Muscle of leg (tissue), 11 donors: ENCODE data around the gene PRMT7. TPM values are rescaled to one million over a fixed set of nuclear protein-coding genes. Genes with fewer than 3 reads are reported as not detected.

Experiments
- DNase-seq: peaks from one replicate; pipeline ENCODE4 v3.0.0; 2013
- H3K27ac ChIP-seq: one replicate; pipeline ENCODE4 v1.5.1; 2013; ENCODE audit warnings: mild to moderate bottlenecking, low read length, control low read depth
- H3K27me3 ChIP-seq: one replicate; pipeline ENCODE4 v1.6.1; 2013; ENCODE audit warnings: low read length; ENCODE audit not compliant: control insufficient read depth, insufficient read depth
- H3K36me3 ChIP-seq: one replicate; pipeline ENCODE4 v1.6.1; 2013; ENCODE audit warnings: low read length; ENCODE audit not compliant: control insufficient read depth, insufficient read depth
- H3K4me1 ChIP-seq: one replicate; pipeline ENCODE4 v1.6.1; 2013; ENCODE audit warnings: low read length; ENCODE audit not compliant: control insufficient read depth, insufficient read depth
- H3K4me3 ChIP-seq: one replicate; pipeline ENCODE4 v1.5.1; 2013; ENCODE audit warnings: low read length, control low read depth
- H3K9me3 ChIP-seq: replicated peaks from 2 replicates; pipeline ENCODE4 v1.6.1; 2013; ENCODE audit warnings: low read depth, low read length; ENCODE audit not compliant: control insufficient read depth
- WGBS: methylation state at CpG from one replicate; pipeline ENCODE4 v1.1.5; 2013; ENCODE audit warnings: missing lambda C conversion rate; ENCODE audit not compliant: insufficient coverage; 5-methylcytosine and 5-hydroxymethylcytosine counted together
- polyA plus RNA-seq, 8 donors: library from polyadenylated mRNA; unstranded; fragments of 120-200 nt; gene quantifications; one replicate each; pipeline versions ENCODE4 v1.2.1 to v1.2.3, GENCODE V29; 2013; ENCODE audit warnings: inconsistent platforms in 1 of 8, low replicate concordance in 1 of 8; ENCODE audit not compliant: insufficient read length in 8 of 8, insufficient read depth in 1 of 8
- total RNA-seq: library from RNA; stranded (reverse); fragments of 120-200 nt; gene quantifications from one replicate; pipeline ENCODE4 v1.2.4, GENCODE V29; 2013

PRMT7 gene
- total and polyA plus RNA-seq, 9 donors = 40.7 to 54.4 (median 43.5) TPM

DNA sequence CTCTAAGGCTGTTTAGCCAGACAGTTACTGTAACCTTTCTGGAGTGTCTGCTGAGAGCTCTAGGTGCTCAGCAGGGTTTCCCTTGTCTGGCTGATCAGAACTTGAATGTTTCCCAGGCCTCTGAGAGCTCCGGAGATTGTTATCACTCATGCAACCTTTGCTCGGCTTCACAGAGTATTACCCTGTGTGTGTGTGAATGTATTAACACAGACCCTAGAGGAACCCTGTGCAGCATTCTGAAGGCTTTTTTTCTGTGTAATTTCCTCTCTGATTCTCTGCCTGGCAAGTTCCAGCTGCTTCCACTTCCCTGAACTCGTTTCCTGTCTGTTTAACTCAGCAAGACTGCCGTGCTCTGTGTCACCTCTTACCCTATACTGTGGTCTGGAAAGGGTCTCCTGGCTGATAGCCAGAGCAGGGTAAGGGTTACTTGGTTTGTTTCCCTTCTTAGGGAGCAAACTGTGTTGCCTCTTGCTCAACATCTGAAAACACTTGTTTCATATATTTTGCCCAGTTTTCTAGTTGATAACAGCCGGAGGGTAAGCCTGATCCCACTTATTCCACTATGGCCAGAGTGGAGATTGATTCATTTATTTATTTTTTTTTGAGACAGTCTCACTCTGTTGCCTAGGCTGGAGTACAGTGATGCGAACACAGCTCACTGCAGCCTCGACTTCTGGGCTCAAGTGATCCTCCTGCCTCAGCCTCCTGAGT lies 21.7 kb downstream of the PRMT7 start:
- Histone ChIP-seq H3K4me1 (peaks cover 3% of the 10 kb centered on the region), H3K27me3 (no peaks in the 10 kb centered on the region), H3K36me3 (peaks cover 52% of the 10 kb centered on the region), H3K27ac (peak overlapping the region; percentile 60), H3K4me3 (no peak overlapping the region), H3K9me3 (no peaks in the 10 kb centered on the region)
- DNase-seq = peak; percentile 87
- WGBS = no CpG with 5 or more reads among the region's 7 CpGs

DNA sequence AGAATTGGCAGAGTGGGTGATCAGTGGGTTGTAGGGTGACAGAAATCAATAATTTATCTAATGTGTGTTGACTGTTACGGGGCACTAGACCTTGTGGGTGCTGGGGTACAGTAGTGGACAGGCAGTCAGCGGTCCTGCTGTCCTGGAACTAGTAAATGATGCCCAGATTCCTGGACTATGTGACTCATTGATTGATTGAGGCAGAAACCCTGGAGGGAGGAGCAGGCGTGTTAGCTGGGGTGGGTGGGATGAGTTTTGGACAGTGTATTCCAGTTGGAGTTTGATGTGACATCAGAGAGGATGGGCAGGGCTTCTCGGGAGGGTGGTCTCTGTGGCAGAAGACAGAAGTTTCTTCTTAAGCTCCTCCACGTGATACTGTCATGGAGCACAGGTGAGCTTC lies 24.4 kb downstream of the PRMT7 start:
- H3K36me3 ChIP-seq = peaks cover 69% of the 10 kb centered on the region
- H3K4me1 ChIP-seq = peaks cover 3% of the 10 kb centered on the region

GRCh38 chr16:68338326-68339119 lies 27.7 kb downstream of the PRMT7 start:
- H3K27ac ChIP-seq = no peak overlapping the region
- H3K27me3 ChIP-seq = no peaks in the 10 kb centered on the region
- no peaks in the 10 kb centered on the region for H3K9me3 ChIP-seq
- peaks cover 81% of the 10 kb centered on the region for H3K36me3 ChIP-seq
- no peak overlapping the region for H3K4me3 ChIP-seq
- no peaks in the 10 kb centered on the region for H3K4me1 ChIP-seq
- DNase-seq = no peak
- 93% methylated on average over 16 of the region's 16 CpGs for WGBS

More for the DNA sequence above, 24.4 kb downstream of the PRMT7 start:
- Histone ChIP-seq H3K9me3 (no peaks in the 10 kb centered on the region), H3K4me3 (no peak overlapping the region), H3K27me3 (no peaks in the 10 kb centered on the region), H3K27ac (no peak overlapping the region)
- 87% methylated on average over 4 of the region's 5 CpGs for WGBS
- DNase-seq = no peak

DNA sequence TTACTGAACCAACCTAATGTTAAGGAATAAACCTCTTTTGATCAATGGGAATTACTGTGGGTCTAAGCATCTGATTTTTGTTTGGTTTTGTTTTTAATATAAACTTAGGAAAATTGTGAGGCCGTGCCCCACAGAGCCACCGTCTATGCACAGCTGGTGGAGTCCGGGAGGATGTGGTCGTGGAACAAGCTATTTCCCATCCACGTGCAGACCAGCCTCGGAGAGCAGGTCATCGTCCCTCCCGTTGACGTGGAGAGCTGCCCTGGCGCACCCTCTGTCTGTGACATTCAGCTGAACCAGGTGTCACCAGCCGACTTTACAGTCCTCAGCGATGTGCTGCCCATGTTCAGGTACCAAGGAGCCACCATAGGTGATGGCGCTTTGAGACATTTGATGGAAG lies 28.4 kb downstream of the PRMT7 start:
- H3K27me3 ChIP-seq = no peaks in the 10 kb centered on the region
- H3K9me3 ChIP-seq = no peaks in the 10 kb centered on the region
- peaks cover 81% of the 10 kb centered on the region for H3K36me3 ChIP-seq
- no peak overlapping the region for H3K4me3 ChIP-seq
- DNase-seq = no peak
- no peak overlapping the region for H3K27ac ChIP-seq
- WGBS = 93% methylated on average over 13 of the region's 13 CpGs
- H3K4me1 ChIP-seq = no peaks in the 10 kb centered on the region

DNA sequence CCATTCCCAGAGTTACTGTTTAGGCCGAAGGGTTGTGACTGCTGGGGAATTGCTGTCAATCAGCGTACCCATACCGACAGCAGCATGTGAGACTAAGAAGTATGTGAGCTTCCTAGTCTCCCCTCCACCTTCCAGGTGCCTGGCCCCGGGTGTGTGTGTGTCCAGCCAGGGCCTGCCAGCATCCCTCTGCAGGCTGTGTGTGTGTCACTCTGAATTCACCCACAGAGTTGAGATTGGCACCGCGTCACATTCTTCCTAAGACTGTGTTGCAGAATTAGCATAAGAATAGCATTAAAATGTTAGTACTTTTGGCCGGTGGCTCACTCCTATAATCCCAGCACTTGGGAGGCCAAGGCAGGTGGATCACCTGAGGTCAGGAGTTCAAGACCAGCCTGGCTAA lies 31.8 kb downstream of the PRMT7 start:
- no peak for DNase-seq
- Histone ChIP-seq H3K9me3 (no peaks in the 10 kb centered on the region), H3K27ac (no peak overlapping the region), H3K4me1 (no peaks in the 10 kb centered on the region), H3K36me3 (peaks cover 89% of the 10 kb centered on the region), H3K27me3 (no peaks in the 10 kb centered on the region), H3K4me3 (no peak overlapping the region)
- WGBS = 100% methylated on average over 1 of the region's 7 CpGs

- Histone ChIP-seq H3K4me3 (no peak overlapping the region), H3K27ac (no peak overlapping the region), H3K4me1 (no peaks in the 10 kb centered on the region), H3K27me3 (no peaks in the 10 kb centered on the region), H3K9me3 (no peaks in the 10 kb centered on the region), H3K36me3 (peaks cover 89% of the 10 kb centered on the region)
- WGBS = no CpG with 5 or more reads among the region's 7 CpGs
- no peak for DNase-seq
Measured at GRCh38 chr16:68343137-68343536, 32.3 kb downstream of the PRMT7 start.

DNA sequence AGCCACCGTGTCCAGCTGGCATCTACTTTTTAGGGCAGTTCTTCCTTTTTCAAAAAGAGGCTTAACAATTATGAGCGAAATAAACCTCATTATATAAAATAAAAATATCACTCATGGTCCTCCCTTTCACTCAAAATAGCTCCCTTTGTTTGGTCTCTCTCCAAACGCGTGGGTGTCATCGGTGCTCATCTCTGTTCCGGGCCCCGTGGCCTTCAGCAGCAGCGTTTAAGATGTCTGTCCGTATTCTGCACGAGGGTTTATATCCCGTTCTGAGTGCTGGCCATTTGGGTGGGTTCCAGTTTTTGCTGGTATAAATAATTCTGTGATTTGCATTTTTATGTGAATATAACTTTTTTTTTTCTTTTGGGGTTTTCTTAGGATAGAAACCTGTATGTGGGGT lies 33.4 kb downstream of the PRMT7 start:
- no peak for DNase-seq
- 94% methylated on average over 2 of the region's 11 CpGs for WGBS
- H3K27ac ChIP-seq = no peak overlapping the region
- no peak overlapping the region for H3K4me3 ChIP-seq
- no peaks in the 10 kb centered on the region for H3K4me1 ChIP-seq
- no peaks in the 10 kb centered on the region for H3K27me3 ChIP-seq
- H3K36me3 ChIP-seq = peaks cover 89% of the 10 kb centered on the region
- H3K9me3 ChIP-seq = no peaks in the 10 kb centered on the region

- Histone ChIP-seq H3K27ac (no peak overlapping the region), H3K27me3 (no peaks in the 10 kb centered on the region), H3K4me1 (no peaks in the 10 kb centered on the region), H3K36me3 (peaks cover 90% of the 10 kb centered on the region), H3K9me3 (no peaks in the 10 kb centered on the region), H3K4me3 (no peak overlapping the region)
- 82% methylated on average over 9 of the region's 11 CpGs for WGBS
- no peak for DNase-seq
Measured at GRCh38 chr16:68345351-68345810, 34.6 kb downstream of the PRMT7 start.

- no peak overlapping the region for H3K4me3 ChIP-seq
Measured at GRCh38 chr16:68345958-68346635, 35.3 kb downstream of the PRMT7 start.

GRCh38 chr16:68346892-68347480 lies 36.2 kb downstream of the PRMT7 start:
- Histone ChIP-seq H3K27ac (no peak overlapping the region), H3K4me3 (no peak overlapping the region), H3K9me3 (no peaks in the 10 kb centered on the region), H3K4me1 (no peaks in the 10 kb centered on the region), H3K36me3 (peaks cover 90% of the 10 kb centered on the region), H3K27me3 (no peaks in the 10 kb centered on the region)
- WGBS = 83% methylated on average over 9 of the region's 12 CpGs
- no peak for DNase-seq

More at GRCh38 chr16:68345958-68346635, 35.3 kb downstream of the PRMT7 start:
- WGBS = 92% methylated on average over 15 of the region's 16 CpGs
- no peak for DNase-seq
- no peaks in the 10 kb centered on the region for H3K9me3 ChIP-seq
- no peak overlapping the region for H3K27ac ChIP-seq
- peaks cover 89% of the 10 kb centered on the region for H3K36me3 ChIP-seq
- H3K4me1 ChIP-seq = no peaks in the 10 kb centered on the region
- no peaks in the 10 kb centered on the region for H3K27me3 ChIP-seq
